Trophoblast cell (in vitro differentiated cells and primary cell): ENCODE results near the gene HMCES.

Experiments
- DNase-seq, 2 donors: peaks; one replicate each; pipeline ENCODE4 v3.0.0-alpha.2; 2016
- H2AFZ ChIP-seq: 2 replicates; pipeline ENCODE4 v1.6.1; 2013; ENCODE audit warnings: low read length, moderate library complexity, mild to moderate bottlenecking; ENCODE audit not compliant: insufficient read depth, poor library complexity
- H2AK5ac ChIP-seq: 2 replicates; pipeline ENCODE4 v1.6.1; 2013; ENCODE audit warnings: mild to moderate bottlenecking, low read length
- H2BK120ac ChIP-seq: 2 replicates; pipeline ENCODE4 v1.6.1; 2013; ENCODE audit warnings: low read length, mild to moderate bottlenecking, moderate library complexity; ENCODE audit not compliant: insufficient read depth, poor library complexity
- H2BK12ac ChIP-seq: 2 replicates; pipeline ENCODE4 v1.6.1; 2013; ENCODE audit warnings: mild to moderate bottlenecking, low read length, moderate library complexity
- H2BK5ac ChIP-seq: 2 replicates; pipeline ENCODE4 v1.6.1; 2013; ENCODE audit warnings: low read length, low read depth, moderate library complexity, mild to moderate bottlenecking; ENCODE audit not compliant: poor library complexity
- H3K14ac ChIP-seq: 2 replicates; pipeline ENCODE4 v1.6.1; 2013; ENCODE audit warnings: mild to moderate bottlenecking, low read length
- H3K18ac ChIP-seq: 2 replicates; pipeline ENCODE4 v1.6.1; 2013; ENCODE audit warnings: mild to moderate bottlenecking, low read length
- H3K23ac ChIP-seq: 2 replicates; pipeline ENCODE4 v1.6.1; 2013; ENCODE audit warnings: low read length
- H3K27ac ChIP-seq: 2 replicates; pipeline ENCODE4 v1.5.1; 2013; ENCODE audit warnings: low read depth, mild to moderate bottlenecking, inconsistent platforms, low read length, moderate library complexity
- H3K27me3 ChIP-seq: 2 replicates; pipeline ENCODE4 v1.6.1; 2013; ENCODE audit warnings: inconsistent platforms, mild to moderate bottlenecking, low read length, moderate library complexity; ENCODE audit not compliant: insufficient read depth
- H3K36me3 ChIP-seq, 2 experiments: 1 replicate in 1 of 2; 2 replicates in 1 of 2; pipeline ENCODE4 v1.6.1; 2013; ENCODE audit warnings: low read length in 2 of 2, mild to moderate bottlenecking in 2 of 2, moderate library complexity in 1 of 2; ENCODE audit not compliant: insufficient read depth in 2 of 2, control insufficient read depth in 1 of 2
- H3K4ac ChIP-seq: 2 replicates; pipeline ENCODE4 v1.6.1; 2013; ENCODE audit warnings: low read depth, mild to moderate bottlenecking, low read length, moderate library complexity
- H3K4me1 ChIP-seq, 2 experiments: 1 replicate in 1 of 2; 2 replicates in 1 of 2; pipeline ENCODE4 v1.6.1; 2013; ENCODE audit warnings: low read length in 2 of 2, mild to moderate bottlenecking in 2 of 2, moderate library complexity in 1 of 2; ENCODE audit not compliant: insufficient read depth in 2 of 2, control insufficient read depth in 1 of 2
- H3K4me2 ChIP-seq: 2 replicates; pipeline ENCODE4 v1.6.1; 2013; ENCODE audit warnings: inconsistent platforms, mild to moderate bottlenecking, low read length, moderate library complexity
- H3K4me3 ChIP-seq: 2 replicates; pipeline ENCODE4 v1.5.1; 2013; ENCODE audit warnings: mild to moderate bottlenecking, low read depth, low read length, inconsistent platforms
- H3K79me1 ChIP-seq: one replicate; pipeline ENCODE4 v1.6.1; 2013; ENCODE audit warnings: low read length
- H3K79me2 ChIP-seq: 2 replicates; pipeline ENCODE4 v1.6.1; 2013; ENCODE audit warnings: low read length, mild to moderate bottlenecking; ENCODE audit not compliant: control insufficient read depth, insufficient read depth, poor library complexity
- H3K9ac ChIP-seq: 2 replicates; pipeline ENCODE4 v1.6.1; 2013; ENCODE audit warnings: mild to moderate bottlenecking, low read length
- H3K9me3 ChIP-seq: 2 replicates; pipeline ENCODE4 v1.6.1; 2013; ENCODE audit warnings: low read depth, mild to moderate bottlenecking, control low read depth, inconsistent platforms, low read length; ENCODE audit not compliant: insufficient read depth
- H4K12ac ChIP-seq: 2 replicates; pipeline ENCODE4 v1.6.1; 2013; ENCODE audit warnings: low read depth, mild to moderate bottlenecking, low read length, moderate library complexity
- H4K8ac ChIP-seq: 2 replicates; pipeline ENCODE4 v1.6.1; 2013; ENCODE audit warnings: low read depth, mild to moderate bottlenecking, low read length, moderate library complexity
- H4K91ac ChIP-seq: one replicate; pipeline ENCODE4 v1.6.1; 2013; ENCODE audit warnings: low read depth, mild to moderate bottlenecking, low read length, moderate library complexity
- WGBS: extraction: QIAGEN DNeasy Blood & Tissue Kit; methylation state at CpG from one replicate; pipeline ENCODE4 v1.1.7; 2013; ENCODE audit warnings: missing lambda C conversion rate; ENCODE audit not compliant: insufficient read length, insufficient coverage; ENCODE audit errors: extremely low coverage; 5-methylcytosine and 5-hydroxymethylcytosine counted together

HMCES gene

GRCh38 chr3:129277829-129278271 is 820 bp upstream of the HMCES start:
- no peak overlapping the region for H3K4ac ChIP-seq
- H4K12ac ChIP-seq = no peak overlapping the region
- H3K36me3 ChIP-seq = peaks cover 26 to 34% of the 10 kb centered on the region in 2 experiments
- no peak overlapping the region for H2BK5ac ChIP-seq
- H3K9me3 ChIP-seq = no peaks in the 10 kb centered on the region
- DNase-seq = no peak
- no peak overlapping the region for H2AK5ac ChIP-seq
- peaks cover 6% of the 10 kb centered on the region for H3K79me2 ChIP-seq
- no CpG with 5 or more reads among the region's 11 CpGs for WGBS
- H3K27me3 ChIP-seq = no peaks in the 10 kb centered on the region
- no peak overlapping the region for H3K23ac ChIP-seq
- H3K27ac ChIP-seq = peak overlapping the region; percentile 87
- H3K18ac ChIP-seq = no peak overlapping the region
- H3K4me3 ChIP-seq = no peak overlapping the region
- no peak overlapping the region for H2BK120ac ChIP-seq
- peaks cover 0 to 5% of the 10 kb centered on the region in 2 experiments for H3K4me1 ChIP-seq
- H3K4me2 ChIP-seq = peak overlapping the region; percentile 77
- no peak overlapping the region for H2BK12ac ChIP-seq
- no peak overlapping the region for H4K8ac ChIP-seq
- peaks cover 9% of the 10 kb centered on the region for H3K79me1 ChIP-seq
- H2AFZ ChIP-seq = no peak overlapping the region
- H4K91ac ChIP-seq = no peak overlapping the region
- H3K14ac ChIP-seq = no peak overlapping the region
- no peak overlapping the region for H3K9ac ChIP-seq

- peak in 1 of 2 donors; percentile 22 for DNase-seq
- Histone ChIP-seq H3K27me3 (no peaks in the 10 kb centered on the region), H2BK5ac (peak overlapping the region; percentile 81), H2AK5ac (no peak overlapping the region), H4K91ac (peak overlapping the region; percentile 29), H3K27ac (peak overlapping the region; percentile 87), H3K9me3 (no peaks in the 10 kb centered on the region), H3K4ac (peak overlapping the region; percentile 42), H4K8ac (peak overlapping the region; percentile 49), H2BK12ac (no peak overlapping the region), H2AFZ (peak overlapping the region; percentile 77), H3K4me1 (peaks cover 0 to 5% of the 10 kb centered on the region in 2 experiments), H3K4me2 (peak overlapping the region; percentile 77), H3K4me3 (peak overlapping the region; percentile 78), H3K9ac (peak overlapping the region; percentile 87), H3K14ac (peak overlapping the region; percentile 50), H3K18ac (peak overlapping the region; percentile 53), H2BK120ac (peak overlapping the region; percentile 81), H3K79me2 (peaks cover 6% of the 10 kb centered on the region), H3K36me3 (peaks cover 19 to 26% of the 10 kb centered on the region in 2 experiments), H3K23ac (no peak overlapping the region), H3K79me1 (peaks cover 9% of the 10 kb centered on the region), H4K12ac (peak overlapping the region; percentile 66)
- WGBS = no CpG with 5 or more reads among the region's 82 CpGs
These were observed 566 bp downstream of the HMCES start for GRCh38 chr3:129278966-129279906.

- H3K36me3 ChIP-seq = peaks cover 13 to 17% of the 10 kb centered on the region in 2 experiments
- no CpG with 5 or more reads among the region's 2 CpGs for WGBS
- no peak overlapping the region for H3K4me3 ChIP-seq
These were observed 1.5 kb downstream of the HMCES start for GRCh38 chr3:129280183-129280582.

GRCh38 chr3:129281726-129282125 is 3.1 kb downstream of the HMCES start:
- H3K18ac ChIP-seq = no peak overlapping the region
- no peak overlapping the region for H4K91ac ChIP-seq
- H3K4me1 ChIP-seq = peaks cover 0 to 5% of the 10 kb centered on the region in 2 experiments
- H2BK5ac ChIP-seq = no peak overlapping the region
- H3K4me3 ChIP-seq = no peak overlapping the region
- H3K9ac ChIP-seq = no peak overlapping the region
- WGBS = no CpG with 5 or more reads among the region's 5 CpGs
- peaks cover 9 to 14% of the 10 kb centered on the region in 2 experiments for H3K36me3 ChIP-seq
- H3K79me1 ChIP-seq = peaks cover 9% of the 10 kb centered on the region
- peaks cover 6% of the 10 kb centered on the region for H3K79me2 ChIP-seq
- H4K8ac ChIP-seq = no peak overlapping the region
- H3K4ac ChIP-seq = no peak overlapping the region
- no peak overlapping the region for H3K27ac ChIP-seq
- H2BK120ac ChIP-seq = no peak overlapping the region
- no peak overlapping the region for H2BK12ac ChIP-seq
- H3K4me2 ChIP-seq = no peak overlapping the region
- H2AK5ac ChIP-seq = no peak overlapping the region
- no peaks in the 10 kb centered on the region for H3K9me3 ChIP-seq
- no peak for DNase-seq
- H4K12ac ChIP-seq = no peak overlapping the region
- H3K14ac ChIP-seq = no peak overlapping the region
- no peak overlapping the region for H2AFZ ChIP-seq
- no peak overlapping the region for H3K23ac ChIP-seq
- no peaks in the 10 kb centered on the region for H3K27me3 ChIP-seq

More at GRCh38 chr3:129280183-129280582, 1.5 kb downstream of the HMCES start:
- H3K18ac ChIP-seq = no peak overlapping the region
- no peaks in the 10 kb centered on the region for H3K9me3 ChIP-seq
- no peak overlapping the region for H4K8ac ChIP-seq
- H3K27ac ChIP-seq = no peak overlapping the region
- DNase-seq = no peak
- H2BK5ac ChIP-seq = no peak overlapping the region
- no peak overlapping the region for H3K14ac ChIP-seq
- H3K4ac ChIP-seq = no peak overlapping the region
- H4K91ac ChIP-seq = no peak overlapping the region
- H2BK12ac ChIP-seq = no peak overlapping the region
- H3K4me2 ChIP-seq = peak overlapping the region; percentile 77
- H2AFZ ChIP-seq = no peak overlapping the region
- no peak overlapping the region for H4K12ac ChIP-seq
- no peaks in the 10 kb centered on the region for H3K27me3 ChIP-seq
- H3K4me1 ChIP-seq = peaks cover 0 to 5% of the 10 kb centered on the region in 2 experiments
- H2AK5ac ChIP-seq = no peak overlapping the region
- H3K79me1 ChIP-seq = peaks cover 9% of the 10 kb centered on the region
- H3K79me2 ChIP-seq = peaks cover 6% of the 10 kb centered on the region
- H3K23ac ChIP-seq = no peak overlapping the region
- no peak overlapping the region for H2BK120ac ChIP-seq
- H3K9ac ChIP-seq = no peak overlapping the region
